Caco-2 (cell line): ENCODE results near the gene HES5. TPM values are rescaled to one million over a fixed set of nuclear protein-coding genes. Genes with fewer than 3 reads are reported as not detected.

Source experiments
- BruUV-seq: library from RNA; stranded (reverse); fragments of 400-500 nt; replicated peaks from 2 replicates; lab custom pipeline; 2021; lab: Mats Ljungman, UMichigan
- CTCF ChIA-PET: fragments of 300-600 bp; sonication (Branson Sonifier 250); formaldehyde crosslinking; loops from one replicate; lab custom pipeline; 2022; ENCODE audit warnings: antibody characterized with exemption; lab: Charles Lee
- POLR2A ChIA-PET: fragments of 300-600 bp; sonication (Branson Sonifier 250); formaldehyde crosslinking; loops from one replicate; lab custom pipeline; 2022; ENCODE audit warnings: antibody characterized with exemption; lab: Charles Lee
- DNase-seq, 2 experiments: peaks; one replicate each; pipeline versions ENCODE4 v3.0.0 to v3.0.0-alpha.2; 2020 to 2022
- H3K27me3 ChIP-seq: replicated peaks from 2 replicates; pipeline ENCODE4 v1.6.0; 2011; ENCODE audit warnings: low read length; ENCODE audit not compliant: control insufficient read depth, insufficient read depth
- H3K36me3 ChIP-seq: 2 replicates; pipeline ENCODE4 v1.5.1; 2011; ENCODE audit warnings: low read length; ENCODE audit not compliant: control insufficient read depth, insufficient read depth
- H3K4me1 ChIP-seq: fragments of 250-450 bp; sonication (Bioruptor Pico); 2 replicates; pipeline ENCODE4 v1.5.1; 2020; ENCODE audit warnings: mild to moderate bottlenecking
- H3K4me3 ChIP-seq: 2 replicates; pipeline ENCODE4 v1.5.1; 2011; ENCODE audit warnings: low read depth, mild to moderate bottlenecking, control low read depth, low read length
- H3K9me3 ChIP-seq: fragments of 250-450 bp; sonication (Bioruptor Pico); 2 replicates; pipeline ENCODE4 v1.5.1; 2020; ENCODE audit warnings: mild to moderate bottlenecking, moderate library complexity
- H3K27ac Mint-ChIP-seq: one replicate; pipeline ENCODE4 v1.8.0; 2022; ENCODE audit warnings: mixed read lengths; ENCODE audit not compliant: unreplicated experiment
- H3K27me3 Mint-ChIP-seq: one replicate; pipeline ENCODE4 v1.8.0; 2022; ENCODE audit warnings: mixed read lengths; ENCODE audit not compliant: insufficient read depth, unreplicated experiment
- H3K36me3 Mint-ChIP-seq: one replicate; pipeline ENCODE4 v1.8.0; 2022; ENCODE audit warnings: mild to moderate bottlenecking, mixed read lengths; ENCODE audit not compliant: insufficient read depth, unreplicated experiment
- H3K4me1 Mint-ChIP-seq: one replicate; pipeline ENCODE4 v1.8.0; 2022; ENCODE audit warnings: low read depth, mixed read lengths; ENCODE audit not compliant: unreplicated experiment
- H3K4me3 Mint-ChIP-seq: one replicate; pipeline ENCODE4 v1.8.0; 2022; ENCODE audit warnings: mild to moderate bottlenecking, moderate library complexity, mixed read lengths; ENCODE audit not compliant: unreplicated experiment
- H3K9me3 Mint-ChIP-seq: one replicate; pipeline ENCODE4 v1.8.0; 2022; ENCODE audit warnings: mixed read lengths; ENCODE audit not compliant: unreplicated experiment
- CTCF ChIP-seq, 2 experiments: fragments of 200-600 bp in 1 of 2; IDR thresholded peaks; 1 replicate in 1 of 2; 2 replicates in 1 of 2; pipeline versions ENCODE4 v1.5.1 to v1.8.0; 2011 to 2022; ENCODE audit warnings: antibody characterized with exemption in 1 of 2, control low read depth in 1 of 2, inconsistent platforms in 1 of 2, low read depth in 1 of 2, low read length in 1 of 2, mild to moderate bottlenecking in 1 of 2, moderate library complexity in 1 of 2; ENCODE audit not compliant: insufficient read depth in 1 of 2, severe bottlenecking in 1 of 2, unreplicated experiment in 1 of 2
- intact Hi-C: fragments of 100-400 bp; cut with micrococcal nuclease; formaldehyde crosslinking; loops from one replicate; pipeline ENCODE4 v1.10.0; 2022; ENCODE audit not compliant: unreplicated experiment
- total RNA-seq: library from RNA; stranded (reverse); gene quantifications from 2 replicates; pipeline ENCODE4 v1.2.3, GENCODE V29; 2022

Gene HES5
- total RNA-seq, 1 experiment from 2014 or later: not detected

GRCh38 chr1:2501041-2501819 is 28.8 kb downstream of the HES5 start:
- intact Hi-C loops: no loop called here
- Histone ChIP-seq H3K36me3 (no peaks in the 10 kb centered on the region), H3K4me1 (no peaks in the 10 kb centered on the region), H3K9me3 (no peaks in the 10 kb centered on the region), H3K27me3 (no peaks in the 10 kb centered on the region), H3K4me3 (no peak overlapping the region)
- ChIA-PET POLR2A (no interaction called here), CTCF (no interaction called here)
- Mint-ChIP-seq H3K27me3 (no peaks in the 10 kb centered on the region), H3K27ac (no peak overlapping the region), H3K4me1 (no peaks in the 10 kb centered on the region), H3K9me3 (no peaks in the 10 kb centered on the region), H3K36me3 (peaks cover 6% of the 10 kb centered on the region), H3K4me3 (no peak overlapping the region)
- no peak for DNase-seq
- TF ChIP-seq CTCF (IDR thresholded peaks at IDR 0.05; ENCODE audit: insufficient read depth in 1 of 2, low read depth in 1 of 2, low read length in 1 of 2, severe bottlenecking in 1 of 2, unreplicated experiment in 1 of 2): no peak
- BruUV-seq: no TSS peak

- Mint-ChIP-seq H3K27ac (no peak overlapping the region), H3K27me3 (no peaks in the 10 kb centered on the region), H3K9me3 (no peaks in the 10 kb centered on the region), H3K4me3 (no peak overlapping the region), H3K4me1 (no peaks in the 10 kb centered on the region), H3K36me3 (no peaks in the 10 kb centered on the region)
- no peaks in the 10 kb centered on the region for H3K36me3 ChIP-seq
- intact Hi-C loops: no loop called here
- TF ChIP-seq CTCF (IDR thresholded peaks at IDR 0.05; ENCODE audit: insufficient read depth in 1 of 2, low read depth in 1 of 2, low read length in 1 of 2, severe bottlenecking in 1 of 2, unreplicated experiment in 1 of 2): no peak
- BruUV-seq: no TSS peak
- ChIA-PET CTCF (no interaction called here), POLR2A (no interaction called here)
- H3K4me1 ChIP-seq: no peaks in the 10 kb centered on the region
- H3K4me3 ChIP-seq: no peak overlapping the region
- no peak for DNase-seq
- H3K9me3 ChIP-seq: no peaks in the 10 kb centered on the region
- H3K27me3 ChIP-seq: no peaks in the 10 kb centered on the region
These were observed 30.0 kb downstream of the HES5 start for GRCh38 chr1:2499986-2500596.

- ChIA-PET POLR2A (no interaction called here), CTCF (no interaction called here)
- Histone ChIP-seq H3K4me1 (peaks cover 7% of the 10 kb centered on the region), H3K36me3 (no peaks in the 10 kb centered on the region), H3K9me3 (no peaks in the 10 kb centered on the region), H3K27me3 (no peaks in the 10 kb centered on the region), H3K4me3 (no peak overlapping the region)
- no peak for DNase-seq
- Mint-ChIP-seq H3K4me1 (peaks cover 1% of the 10 kb centered on the region), H3K27ac (no peak overlapping the region), H3K4me3 (no peak overlapping the region), H3K9me3 (no peaks in the 10 kb centered on the region), H3K36me3 (no peaks in the 10 kb centered on the region), H3K27me3 (no peaks in the 10 kb centered on the region)
- intact Hi-C loops: no loop called here
- no peak for TF ChIP-seq CTCF (IDR thresholded peaks at IDR 0.05; ENCODE audit: insufficient read depth in 1 of 2, low read depth in 1 of 2, low read length in 1 of 2, severe bottlenecking in 1 of 2, unreplicated experiment in 1 of 2)
- BruUV-seq: no TSS peak
These were observed 30.8 kb downstream of the HES5 start for GRCh38 chr1:2499260-2499659.
